OCI-LY1 (cell line): Measurements from ENCODE around the gene REX1BD.
"Not testable (repeated sequence)": the region's sequence is repeated elsewhere in the genome, so short reads cannot be mapped to it uniquely, and the experiment has no call there.

Experiments used
- H2AFZ ChIP-seq: fragments of 200-600 bp; sonication (generic), shearing (Covaris generic); 2 replicates; pipeline ENCODE4 v1.6.0; 2014; ENCODE audit warnings: antibody characterized with exemption, mild to moderate bottlenecking, low read length
- H3F3A ChIP-seq: fragments of 200-600 bp; sonication (generic), shearing (Covaris generic); 2 replicates; pipeline ENCODE4 v1.6.0; 2014; ENCODE audit warnings: mild to moderate bottlenecking, antibody characterized with exemption, low read length, moderate library complexity; ENCODE audit not compliant: insufficient read depth
- H3K27ac ChIP-seq: fragments of 200-600 bp; sonication (generic); 2 replicates; pipeline ENCODE4 v1.5.1; 2014; ENCODE audit warnings: low read length, mixed run types, mild to moderate bottlenecking, low read depth; ENCODE audit not compliant: poor library complexity, severe bottlenecking
- H3K27me3 ChIP-seq: fragments of 200-600 bp; sonication (generic); 2 replicates; pipeline ENCODE4 v1.6.0; 2014; ENCODE audit warnings: antibody characterized with exemption, mild to moderate bottlenecking, low read length, moderate library complexity; ENCODE audit not compliant: insufficient read depth
- H3K36me3 ChIP-seq: fragments of 200-600 bp; sonication (generic); 2 replicates; pipeline ENCODE4 v1.6.1; 2014; ENCODE audit warnings: mild to moderate bottlenecking, antibody characterized with exemption, low read length, moderate library complexity, mixed read lengths; ENCODE audit not compliant: insufficient read depth
- H3K4me1 ChIP-seq: fragments of 200-600 bp; sonication (generic); 2 replicates; pipeline ENCODE4 v1.5.1; 2014; ENCODE audit warnings: mild to moderate bottlenecking, low read length, moderate library complexity; ENCODE audit not compliant: insufficient read depth, severe bottlenecking
- H3K4me2 ChIP-seq: fragments of 200-600 bp; sonication (generic), shearing (Covaris generic); 2 replicates; pipeline ENCODE4 v1.6.1; 2014; ENCODE audit warnings: low read length
- H3K4me3 ChIP-seq: fragments of 200-600 bp; sonication (generic); 2 replicates; pipeline ENCODE4 v1.5.1; 2014; ENCODE audit warnings: low read length, low read depth, mild to moderate bottlenecking, mixed read lengths; ENCODE audit not compliant: poor library complexity, severe bottlenecking
- H3K79me2 ChIP-seq: fragments of 200-600 bp; shearing (Covaris generic); 2 replicates; pipeline ENCODE4 v1.6.1; 2016; ENCODE audit warnings: mixed run types, low read length, mixed read lengths; ENCODE audit not compliant: insufficient read depth
- H3K9ac ChIP-seq: fragments of 200-600 bp; sonication (generic), shearing (Covaris generic); 2 replicates; pipeline ENCODE4 v1.6.1; 2014; ENCODE audit warnings: mild to moderate bottlenecking, low read length, mixed read lengths
- H3K9me2 ChIP-seq: fragments of 200-600 bp; sonication (generic), shearing (Covaris generic); 2 replicates; pipeline ENCODE4 v1.6.1; 2014; ENCODE audit warnings: low read depth, mild to moderate bottlenecking, low read length, mixed read lengths
- H3K9me3 ChIP-seq: fragments of 200-600 bp; shearing (Covaris generic); 2 replicates; pipeline ENCODE4 v1.6.1; 2014; ENCODE audit warnings: low read length, mixed read lengths
- H4K20me1 ChIP-seq: fragments of 200-600 bp; sonication (generic), shearing (Covaris generic); 2 replicates; pipeline ENCODE4 v1.6.0; 2016; ENCODE audit warnings: mild to moderate bottlenecking, low read length; ENCODE audit not compliant: insufficient read depth
- CTCF ChIP-seq: fragments of 200-600 bp; sonication (generic), shearing (Covaris generic); IDR thresholded peaks from 2 replicates; pipeline ENCODE4 v1.5.1; 2017; ENCODE audit warnings: mild to moderate bottlenecking, antibody characterized with exemption, low read length, moderate library complexity, mixed read lengths
- EZH2 ChIP-seq: fragments of 200-600 bp; sonication (generic), shearing (Covaris generic); IDR thresholded peaks from 2 replicates; pipeline ENCODE4 v1.8.0; 2017; ENCODE audit warnings: borderline replicate concordance, mixed run types, mild to moderate bottlenecking, antibody characterized with exemption, low read length, moderate library complexity, mixed read lengths

REX1BD gene

GRCh38 chr19:18588611-18589379 lies at the start of gene REX1BD:
Gene REX1BD, plus strand, starts transcription at chr19:18588798. Its CDS starts 4 bp downstream, at chr19:18588802.
- no peak within 1 kb of the TSS for H2AFZ ChIP-seq

GRCh38 chr19:18539372-18539771 lies 49.2 kb upstream of the REX1BD start:
- H3K79me2 ChIP-seq = 0 out of 2 replicates have a peak, but pooled peaks cover 4% of the 10 kb centered on the region
- H3K27ac ChIP-seq = no peak overlapping the region
- no peak overlapping the region for H3K4me2 ChIP-seq
- H3K27me3 ChIP-seq = no peaks in the 10 kb centered on the region
- H3K4me1 ChIP-seq = peaks cover 20% of the 10 kb centered on the region
- no peaks in the 10 kb centered on the region for H3K9me3 ChIP-seq
- H2AFZ ChIP-seq = no peak overlapping the region
- H4K20me1 ChIP-seq = no peaks in the 10 kb centered on the region
- no peaks in the 10 kb centered on the region for H3K9me2 ChIP-seq
- H3K9ac ChIP-seq = no peak overlapping the region
- TF ChIP-seq CTCF (no peak), EZH2 (no peak)
- H3K4me3 ChIP-seq = no peak overlapping the region
- H3F3A ChIP-seq = no peaks in the 10 kb centered on the region
- H3K36me3 ChIP-seq = peaks cover 51% of the 10 kb centered on the region

More at GRCh38 chr19:18588611-18589379, at the start of gene REX1BD:
- H3K9me2 ChIP-seq = no peaks in the 10 kb centered on the region
- H3K4me2 ChIP-seq = peak within 1 kb of the TSS; percentile 78
- peak; percentile 95 for TF ChIP-seq CTCF
- no peak for TF ChIP-seq EZH2
- no peaks in the 10 kb centered on the region for H3K9me3 ChIP-seq
- no peaks in the 10 kb centered on the region for H3K36me3 ChIP-seq
- H3K4me1 ChIP-seq = peaks cover 42% of the 10 kb centered on the region
- peak within 1 kb of the TSS; percentile 88 for H3K27ac ChIP-seq
- peak within 1 kb of the TSS; percentile 79 for H3K9ac ChIP-seq
- H3K27me3 ChIP-seq = no peaks in the 10 kb centered on the region; the same call in 1 of the 2 replicates
- H4K20me1 ChIP-seq = no peaks in the 10 kb centered on the region
- H3F3A ChIP-seq = no peaks in the 10 kb centered on the region
- no peaks in the 10 kb centered on the region for H3K79me2 ChIP-seq
- H3K4me3 ChIP-seq = peak within 1 kb of the TSS; percentile 66

- not testable (repeated sequence) for H3K4me2 ChIP-seq, H4K20me1 ChIP-seq, H3K79me2 ChIP-seq, H3K9ac ChIP-seq, H3K9me3 ChIP-seq, H3K4me3 ChIP-seq, H3K27me3 ChIP-seq, H3K27ac ChIP-seq, H2AFZ ChIP-seq, H3F3A ChIP-seq, H3K9me2 ChIP-seq
- Histone ChIP-seq H3K4me1 (peaks cover 20% of the 10 kb centered on the region), H3K36me3 (peaks cover 51% of the 10 kb centered on the region)
Observed at GRCh38 chr19:18540200-18540599, 48.4 kb upstream of the REX1BD start.
